Natural killer cell (primary cell): ENCODE results near the gene NR3C2. TPM values are rescaled to one million over a fixed set of nuclear protein-coding genes. Genes with fewer than 3 reads are reported as not detected.

Experiments
- ATAC-seq, 3 donors: fragments of 150-1000 bp in 2 of 3; fragments of 200-7000 bp in 1 of 3; cut with Tn5 transposase; 1 replicate in 1 of 3; 2 replicates in 2 of 3; pipeline ENCODE4 v1.10.0; 2021; ENCODE audit warnings: mild to moderate bottlenecking in 2 of 3, moderate library complexity in 2 of 3
- DNase-seq, 2 donors: peaks; one replicate each; pipeline versions ENCODE4 v3.0.0 to v3.0.0-alpha.2; 2013 to 2021; ENCODE audit warnings: mixed read lengths in 1 of 2
- H3K27ac ChIP-seq: one replicate; pipeline ENCODE4 v1.5.1; 2013; ENCODE audit warnings: mild to moderate bottlenecking, low read length
- H3K27me3 ChIP-seq: one replicate; pipeline ENCODE4 v1.6.1; 2013; ENCODE audit warnings: low read length; ENCODE audit not compliant: control insufficient read depth, insufficient read depth
- H3K36me3 ChIP-seq: one replicate; pipeline ENCODE4 v1.6.1; 2013; ENCODE audit warnings: low read length; ENCODE audit not compliant: control insufficient read depth, insufficient read depth
- H3K4me1 ChIP-seq: one replicate; pipeline ENCODE4 v1.6.1; 2013; ENCODE audit warnings: low read length; ENCODE audit not compliant: control insufficient read depth, insufficient read depth
- H3K4me3 ChIP-seq: one replicate; pipeline ENCODE4 v1.5.1; 2013; ENCODE audit warnings: low read length
- H3K9me3 ChIP-seq: one replicate; pipeline ENCODE4 v1.6.1; 2013; ENCODE audit warnings: low read length; ENCODE audit not compliant: control insufficient read depth, insufficient read depth
- H3K27ac Mint-ChIP-seq, 2 donors: one replicate each; pipeline ENCODE4 v1.8.0; 2022; ENCODE audit warnings: mild to moderate bottlenecking in 2 of 2, mixed read lengths in 2 of 2, moderate library complexity in 1 of 2
- H3K27me3 Mint-ChIP-seq, 2 donors: one replicate each; pipeline ENCODE4 v1.8.0; 2022; ENCODE audit warnings: low read depth in 2 of 2, mixed read lengths in 2 of 2
- H3K36me3 Mint-ChIP-seq: one replicate; pipeline ENCODE4 v1.8.0; 2022; ENCODE audit warnings: mixed read lengths
- H3K4me1 Mint-ChIP-seq, 2 donors: one replicate each; pipeline ENCODE4 v1.8.0; 2022; ENCODE audit warnings: mixed read lengths in 2 of 2
- H3K4me3 Mint-ChIP-seq: one replicate; pipeline ENCODE4 v1.8.0; 2022; ENCODE audit warnings: mild to moderate bottlenecking, moderate library complexity, mixed read lengths
- H3K9me3 Mint-ChIP-seq, 2 donors: one replicate each; pipeline ENCODE4 v1.8.0; 2022; ENCODE audit warnings: mixed read lengths in 2 of 2
- WGBS: methylation state at CpG from one replicate; pipeline ENCODE4 v1.1.7; 2013; ENCODE audit warnings: missing lambda C conversion rate; ENCODE audit not compliant: insufficient coverage; 5-methylcytosine and 5-hydroxymethylcytosine counted together
- intact Hi-C: fragments of 100-400 bp; cut with micrococcal nuclease; formaldehyde crosslinking; loops from one replicate; pipeline ENCODE4 v1.14.2; 2022
- total RNA-seq, 4 donors: library from RNA; stranded (reverse); fragments of 120-200 nt in 1 of 4; gene quantifications; one replicate each; pipeline versions ENCODE4 v1.2.3 to v1.2.4, GENCODE V29; 2013 to 2022
- TF ChIP-seq, protein P1 (sequence below): fragments of 200-600 bp; IDR thresholded peaks from one replicate; pipeline ENCODE4 v1.8.0; 2022; ENCODE audit warnings: antibody characterized with exemption

NR3C2 gene
- total RNA-seq, 3 donors from 2014 or later (not counting 1 experiment from before 2014, with no cell fraction given): 4.2 to 8.6 (median 6.3) TPM

DNA sequence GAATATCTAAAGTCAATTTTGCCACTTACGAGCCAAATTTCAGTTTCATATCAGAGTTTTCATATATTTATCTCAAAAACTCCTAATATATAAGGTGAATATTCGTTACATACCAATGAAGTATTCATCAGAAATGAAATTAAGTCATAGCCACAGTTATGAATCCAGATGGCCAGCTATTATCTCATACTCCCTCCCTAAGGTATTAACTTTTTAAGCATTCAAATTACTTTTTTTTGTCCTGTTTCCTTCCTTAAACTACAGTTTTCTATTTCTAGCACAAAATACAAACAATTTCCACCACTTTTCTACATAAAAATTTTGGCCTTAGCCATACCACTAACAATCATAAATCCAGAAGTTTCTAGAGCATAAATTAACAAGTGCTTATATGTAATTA, 13.0 kb downstream of the NR3C2 start:
- Histone ChIP-seq H3K27ac (no peak overlapping the region), H3K4me1 (no peaks in the 10 kb centered on the region), H3K36me3 (no peaks in the 10 kb centered on the region), H3K27me3 (peaks cover 3% of the 10 kb centered on the region), H3K4me3 (no peak overlapping the region), H3K9me3 (no peaks in the 10 kb centered on the region)
- DNase-seq (no peak), ATAC-seq (no peak)
- Mint-ChIP-seq H3K27ac (no peak overlapping the region), H3K36me3 (no peaks in the 10 kb centered on the region), H3K27me3 (peaks cover 22 to 30% of the 10 kb centered on the region in 2 donors), H3K4me3 (no peak overlapping the region), H3K9me3 (no peaks in the 10 kb centered on the region), H3K4me1 (peaks cover 1 to 6% of the 10 kb centered on the region in 2 donors)
- TF ChIP-seq, protein P1, sequence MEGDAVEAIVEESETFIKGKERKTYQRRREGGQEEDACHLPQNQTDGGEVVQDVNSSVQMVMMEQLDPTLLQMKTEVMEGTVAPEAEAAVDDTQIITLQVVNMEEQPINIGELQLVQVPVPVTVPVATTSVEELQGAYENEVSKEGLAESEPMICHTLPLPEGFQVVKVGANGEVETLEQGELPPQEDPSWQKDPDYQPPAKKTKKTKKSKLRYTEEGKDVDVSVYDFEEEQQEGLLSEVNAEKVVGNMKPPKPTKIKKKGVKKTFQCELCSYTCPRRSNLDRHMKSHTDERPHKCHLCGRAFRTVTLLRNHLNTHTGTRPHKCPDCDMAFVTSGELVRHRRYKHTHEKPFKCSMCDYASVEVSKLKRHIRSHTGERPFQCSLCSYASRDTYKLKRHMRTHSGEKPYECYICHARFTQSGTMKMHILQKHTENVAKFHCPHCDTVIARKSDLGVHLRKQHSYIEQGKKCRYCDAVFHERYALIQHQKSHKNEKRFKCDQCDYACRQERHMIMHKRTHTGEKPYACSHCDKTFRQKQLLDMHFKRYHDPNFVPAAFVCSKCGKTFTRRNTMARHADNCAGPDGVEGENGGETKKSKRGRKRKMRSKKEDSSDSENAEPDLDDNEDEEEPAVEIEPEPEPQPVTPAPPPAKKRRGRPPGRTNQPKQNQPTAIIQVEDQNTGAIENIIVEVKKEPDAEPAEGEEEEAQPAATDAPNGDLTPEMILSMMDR: no peak
- WGBS: 83% methylated on average over 1 of the region's 2 CpGs
- intact Hi-C loops: no loop called here

DNA sequence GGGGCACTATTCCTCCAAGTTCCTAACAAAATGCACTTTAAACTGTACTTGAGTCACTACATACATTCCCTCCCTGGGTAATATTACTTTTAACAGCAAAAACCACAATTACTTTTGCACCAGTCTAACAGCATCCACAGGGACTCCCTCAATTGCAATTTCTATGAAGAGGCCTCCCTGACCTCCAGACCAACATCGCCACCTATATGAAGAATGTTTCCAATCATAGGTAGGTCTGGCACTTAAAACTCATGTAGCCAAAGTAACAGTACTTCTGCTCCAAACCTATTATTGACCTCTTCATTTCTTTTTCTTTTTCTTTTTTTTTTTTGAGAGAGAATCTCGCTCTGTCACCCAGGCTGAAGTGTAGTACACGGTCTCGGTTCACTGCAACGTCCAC, 15.6 kb downstream of the NR3C2 start:
- Histone ChIP-seq H3K4me1 (no peaks in the 10 kb centered on the region), H3K36me3 (no peaks in the 10 kb centered on the region), H3K9me3 (no peaks in the 10 kb centered on the region), H3K4me3 (no peak overlapping the region), H3K27ac (no peak overlapping the region), H3K27me3 (no peaks in the 10 kb centered on the region)
- Mint-ChIP-seq H3K27me3 (peaks cover 14 to 20% of the 10 kb centered on the region in 2 donors), H3K4me1 (peaks cover 0 to 5% of the 10 kb centered on the region in 2 donors), H3K9me3 (peaks cover 0 to 2% of the 10 kb centered on the region in 2 donors), H3K36me3 (no peaks in the 10 kb centered on the region), H3K4me3 (no peak overlapping the region), H3K27ac (no peak overlapping the region)
- ATAC-seq (no peak), DNase-seq (no peak)
- TF ChIP-seq, protein P1: no peak
- WGBS: 100% methylated on average over 5 of the region's 5 CpGs
- intact Hi-C loops: no loop called here

DNA sequence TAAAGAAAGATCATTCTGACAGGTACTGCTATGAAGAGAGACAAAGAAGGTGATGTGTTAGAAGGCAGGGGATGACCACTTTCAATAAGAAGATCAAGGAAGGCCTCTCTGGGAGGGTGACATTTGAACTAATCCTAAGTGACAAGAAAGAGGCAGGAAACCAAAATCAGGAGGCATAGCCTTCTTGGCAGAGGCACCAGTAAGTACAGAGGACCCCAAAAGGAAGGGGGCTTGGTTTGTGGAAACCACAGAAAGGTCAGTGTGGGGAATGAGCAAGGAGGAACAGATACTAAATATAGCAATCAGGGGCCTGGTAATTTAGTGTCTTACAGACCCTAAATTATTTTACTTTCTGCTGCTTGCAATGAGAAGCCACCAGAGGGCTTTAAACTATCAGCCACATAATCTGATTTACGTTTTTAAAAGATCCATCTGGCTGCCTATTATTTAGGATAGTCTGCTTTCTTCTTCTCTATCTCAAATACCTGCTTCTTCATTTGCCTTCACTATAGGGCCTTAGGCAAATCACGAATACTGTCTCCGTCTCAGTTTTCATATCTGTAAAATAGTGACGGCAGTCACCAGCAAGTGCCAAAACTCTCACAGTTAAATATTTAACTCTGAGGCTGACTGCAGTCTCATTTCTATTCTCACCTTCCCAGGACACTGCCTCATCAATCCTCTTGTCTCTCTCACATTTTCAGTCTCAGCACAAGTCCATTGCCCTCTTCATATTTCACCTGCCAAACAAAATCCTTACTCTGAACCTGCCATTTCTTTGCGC, 16.7 kb downstream of the NR3C2 start:
- Histone ChIP-seq H3K27ac (no peak overlapping the region), H3K36me3 (no peaks in the 10 kb centered on the region), H3K4me3 (no peak overlapping the region), H3K9me3 (no peaks in the 10 kb centered on the region), H3K27me3 (no peaks in the 10 kb centered on the region), H3K4me1 (no peaks in the 10 kb centered on the region)
- ATAC-seq: no peak
- TF ChIP-seq, protein P1: no peak
- 70% methylated on average over 5 of the region's 5 CpGs for WGBS
- peaks cover 0 to 2% of the 10 kb centered on the region in 2 donors for H3K9me3 Mint-ChIP-seq
- peaks cover 9 to 18% of the 10 kb centered on the region in 2 donors for H3K27me3 Mint-ChIP-seq
- no peaks in the 10 kb centered on the region for H3K36me3 Mint-ChIP-seq
- no peak overlapping the region for H3K27ac Mint-ChIP-seq
- intact Hi-C loops: no loop called here
- DNase-seq: no peak
- H3K4me3 Mint-ChIP-seq: no peak overlapping the region
- H3K4me1 Mint-ChIP-seq: peaks cover 0 to 5% of the 10 kb centered on the region in 2 donors
